Measurements from ENCODE around the gene QPCTL. TPM values are rescaled to one million over a fixed set of nuclear protein-coding genes. Genes with fewer than 3 reads are reported as not detected.

The QPCTL gene
- total and polyA plus RNA-seq, 2 of the 13 experiments (the other 11 are each of a cell fraction or from before 2014, with no cell fraction given): 16.0 to 19.1 TPM

GRCh38 chr19:45687599-45687998, 4.9 kb upstream of the QPCTL start:
- FAIRE-seq (no peak), DNase-seq (ENCODE audit: low spot score) (no peak), ATAC-seq (no peak)
- BruUV-seq (replicated peaks): no TSS peak
- no peak overlapping the region for H3K4me2 ChIP-seq (ENCODE audit: low read depth, low read length)
- H3K4me1 ChIP-seq (ENCODE audit: insufficient read depth, low read length): peaks cover 9% of the 10 kb centered on the region
- ChIA-PET POLR2A (no interaction called here), CTCF (ENCODE audit: low intra/inter-chr PET ratio, low total read pairs) (no interaction called here)
- H3K79me2 ChIP-seq (ENCODE audit: insufficient read depth, low read length): peaks cover 9% of the 10 kb centered on the region
- H3K4me3 ChIP-seq (replicated peaks in 1 of 3; ENCODE audit: insufficient read depth in 1 of 3, low read depth in 2 of 3, low read length in 3 of 3): no peak overlapping the region
- H3K27ac ChIP-seq (ENCODE audit: extremely low read length, insufficient read depth, low read length): no peak overlapping the region
- H4K20me1 ChIP-seq (ENCODE audit: insufficient read depth, low read length): no peaks in the 10 kb centered on the region
- H2AFZ ChIP-seq (ENCODE audit: low read length): no peak overlapping the region
- intact Hi-C loops (cut with micrococcal nuclease; ENCODE audit: unreplicated experiment) (no loop called here), in situ Hi-C loops (cut with HindIII; ENCODE audit: extremely low pct_ligation_motif_present, low pct_unique_long_range_greater_than_20kb) (no loop called here)
- 98% methylated on average over 5 of the region's 9 CpGs for WGBS (ENCODE audit: low lambda C conversion rate)
- TF ChIP-seq RAD21 (CRISPR knock-in tag; IDR thresholded peaks at IDR 0.05): no peak
- peak; percentile 36 for TF ChIP-seq AGO2 (optimal IDR thresholded peaks at IDR 0.05; ENCODE audit: low read depth, low read length)
- 0 out of 2 replicates have a peak, but pooled peaks have one; percentile 5 for TF ChIP-seq CTCF (CRISPR knock-in tag; IDR thresholded peaks at IDR 0.05)
- no peak for TF ChIP-seq ZNF569 (CRISPR knock-in tag; IDR thresholded peaks at IDR 0.05; ENCODE audit: borderline replicate concordance)
- no peak for TF ChIP-seq TRAFD1 (CRISPR knock-in tag; IDR thresholded peaks at IDR 0.05; ENCODE audit: borderline replicate concordance)
- no peak for TF ChIP-seq NFE2L2 (IDR thresholded peaks at IDR 0.05; ENCODE audit: low read length)
- no peak for TF ChIP-seq SOX6 (IDR thresholded peaks at IDR 0.05)
- TF ChIP-seq SOX6 (CRISPR knock-in tag; IDR thresholded peaks at IDR 0.05): no peak
- TF ChIP-seq HNF1B (CRISPR knock-in tag; IDR thresholded peaks at IDR 0.05): no peak
- TF ChIP-seq POLR2A (IDR thresholded peaks at IDR 0.05; ENCODE audit: insufficient read depth in 1 of 2, low read depth in 2 of 2, low read length in 2 of 2): 0 out of 4 replicates have a peak, but pooled peaks of 1 of the 2 experiments have one; percentile 12
- TF ChIP-seq GTF3A (CRISPR knock-in tag; conservative IDR thresholded peaks at IDR 0.05): no peak
- no peak for TF ChIP-seq ZFP1 (CRISPR knock-in tag; IDR thresholded peaks at IDR 0.05)
- H3K9me3 ChIP-seq (ENCODE audit: low read length): no peaks in the 10 kb centered on the region
- no peaks in the 10 kb centered on the region; a peak in 1 of 5 replicates for H3K27me3 ChIP-seq (ENCODE audit: control insufficient read depth in 1 of 2, insufficient read depth in 2 of 2, low read length in 2 of 2)
- H3K9ac ChIP-seq (ENCODE audit: insufficient read depth, low read depth, low read length): no peak overlapping the region
- H3K36me3 ChIP-seq (replicated peaks in 1 of 2; ENCODE audit: control insufficient read depth in 1 of 2, insufficient read depth in 2 of 2, low read length in 2 of 2): peaks cover 8 to 32% of the 10 kb centered on the region in 2 experiments
